ENCODE results near the gene IFITM10. TPM values are rescaled to one million over a fixed set of nuclear protein-coding genes. Genes with fewer than 3 reads are reported as not detected.

The IFITM10 gene
- total and polyA plus RNA-seq, 9 of the 15 experiments (the other 6 are each of a cell fraction or from before 2014, with no cell fraction given): 0.08 to 0.13 (median 0.09) TPM; not detected in 6

DNA sequence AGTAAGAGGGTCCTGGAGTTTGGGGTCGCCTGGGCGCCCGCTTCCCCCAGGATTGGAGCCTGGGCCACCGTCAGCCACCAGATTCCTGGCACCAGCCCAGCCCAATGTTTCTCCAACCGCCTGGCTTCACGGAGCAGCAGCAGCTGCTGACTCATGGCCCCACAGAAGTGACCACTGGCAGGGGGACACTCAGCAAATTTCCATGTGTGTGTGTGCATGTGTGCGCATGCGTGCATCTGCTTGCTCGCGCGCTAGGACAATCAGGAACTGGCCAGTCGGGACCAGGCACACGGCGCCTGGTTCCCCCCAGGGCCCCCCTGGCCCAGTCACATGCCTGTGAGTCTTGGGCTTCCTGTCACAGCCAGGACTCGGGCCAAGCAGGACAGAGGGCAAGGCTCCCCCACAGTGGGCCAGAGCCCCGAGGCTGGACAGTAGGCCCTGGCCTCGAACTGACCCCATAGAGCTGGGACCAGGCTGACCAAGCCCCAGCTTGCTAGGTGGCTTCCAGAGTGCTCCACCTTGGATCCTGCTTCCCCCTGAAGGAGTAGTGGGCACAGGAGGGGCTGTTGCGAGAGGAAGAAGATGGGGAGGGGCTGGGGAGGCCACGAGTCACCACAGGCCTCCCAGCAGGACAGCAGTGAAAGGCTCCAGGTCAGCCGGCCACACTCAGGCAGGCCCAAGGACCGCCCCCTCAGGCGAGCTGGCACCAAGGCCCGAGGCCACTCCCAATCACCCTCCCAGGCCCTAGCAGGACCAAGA is 10.1 kb upstream of the IFITM10 start (continued):
- no peak for TF ChIP-seq RCOR1 (IDR thresholded peaks at IDR 0.05; ENCODE audit: borderline replicate concordance in 1 of 2, low read depth in 2 of 2, low read length in 2 of 2)
- peak; percentile 57; the same call in 1 of the 2 replicates for TF ChIP-seq ZBTB17 (CRISPR knock-in tag; IDR thresholded peaks at IDR 0.05)
- 0 out of 2 replicates have a peak, but pooled peaks have one; percentile 31 for TF ChIP-seq GABPA (tag; conservative IDR thresholded peaks at IDR 0.05; ENCODE audit: low read depth)
- no peak for TF ChIP-seq ZNF133 (CRISPR knock-in tag; IDR thresholded peaks at IDR 0.05)
- no peak for TF ChIP-seq PCBP1 (IDR thresholded peaks at IDR 0.05; ENCODE audit: low read depth, low read length, poor library complexity, severe bottlenecking)
- TF ChIP-seq IFI16 (CRISPR knock-in tag; IDR thresholded peaks at IDR 0.05): no peak
- TF ChIP-seq ATF7 (IDR thresholded peaks at IDR 0.05): no peak
- TF ChIP-seq, protein P1, sequence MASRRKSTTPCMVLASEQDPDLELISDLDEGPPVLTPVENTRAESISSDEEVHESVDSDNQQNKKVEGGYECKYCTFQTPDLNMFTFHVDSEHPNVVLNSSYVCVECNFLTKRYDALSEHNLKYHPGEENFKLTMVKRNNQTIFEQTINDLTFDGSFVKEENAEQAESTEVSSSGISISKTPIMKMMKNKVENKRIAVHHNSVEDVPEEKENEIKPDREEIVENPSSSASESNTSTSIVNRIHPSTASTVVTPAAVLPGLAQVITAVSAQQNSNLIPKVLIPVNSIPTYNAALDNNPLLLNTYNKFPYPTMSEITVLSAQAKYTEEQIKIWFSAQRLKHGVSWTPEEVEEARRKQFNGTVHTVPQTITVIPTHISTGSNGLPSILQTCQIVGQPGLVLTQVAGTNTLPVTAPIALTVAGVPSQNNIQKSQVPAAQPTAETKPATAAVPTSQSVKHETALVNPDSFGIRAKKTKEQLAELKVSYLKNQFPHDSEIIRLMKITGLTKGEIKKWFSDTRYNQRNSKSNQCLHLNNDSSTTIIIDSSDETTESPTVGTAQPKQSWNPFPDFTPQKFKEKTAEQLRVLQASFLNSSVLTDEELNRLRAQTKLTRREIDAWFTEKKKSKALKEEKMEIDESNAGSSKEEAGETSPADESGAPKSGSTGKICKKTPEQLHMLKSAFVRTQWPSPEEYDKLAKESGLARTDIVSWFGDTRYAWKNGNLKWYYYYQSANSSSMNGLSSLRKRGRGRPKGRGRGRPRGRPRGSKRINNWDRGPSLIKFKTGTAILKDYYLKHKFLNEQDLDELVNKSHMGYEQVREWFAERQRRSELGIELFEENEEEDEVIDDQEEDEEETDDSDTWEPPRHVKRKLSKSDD (conservative IDR thresholded peaks at IDR 0.05; ENCODE audit: low read length): no peak
- TF ChIP-seq MCM7 (IDR thresholded peaks at IDR 0.05): no peak
- TF ChIP-seq RNF2 (IDR thresholded peaks at IDR 0.05): no peak
- TF ChIP-seq CREB3 (tag; conservative IDR thresholded peaks at IDR 0.05; ENCODE audit: low read depth): no peak
- no peak for TF ChIP-seq ETV5 (CRISPR knock-in tag; IDR thresholded peaks at IDR 0.05; ENCODE audit: low read depth)
- no peak for TF ChIP-seq CHD1 (IDR thresholded peaks at IDR 0.05; ENCODE audit: low read length)
- no peak for TF ChIP-seq PBX2 (CRISPR knock-in tag; IDR thresholded peaks at IDR 0.05; ENCODE audit: low read depth)
- TF ChIP-seq PBX2 (tag; conservative IDR thresholded peaks at IDR 0.05; ENCODE audit: low read depth): no peak
- no peak for TF ChIP-seq HDAC3 (IDR thresholded peaks at IDR 0.05; ENCODE audit: borderline replicate concordance, partially characterized antibody)
- no peak for TF ChIP-seq ZNF165 (CRISPR knock-in tag; IDR thresholded peaks at IDR 0.05; ENCODE audit: borderline replicate concordance)
- no peak for TF ChIP-seq KLF10 (CRISPR knock-in tag; IDR thresholded peaks at IDR 0.05)
- TF ChIP-seq, protein P2, sequence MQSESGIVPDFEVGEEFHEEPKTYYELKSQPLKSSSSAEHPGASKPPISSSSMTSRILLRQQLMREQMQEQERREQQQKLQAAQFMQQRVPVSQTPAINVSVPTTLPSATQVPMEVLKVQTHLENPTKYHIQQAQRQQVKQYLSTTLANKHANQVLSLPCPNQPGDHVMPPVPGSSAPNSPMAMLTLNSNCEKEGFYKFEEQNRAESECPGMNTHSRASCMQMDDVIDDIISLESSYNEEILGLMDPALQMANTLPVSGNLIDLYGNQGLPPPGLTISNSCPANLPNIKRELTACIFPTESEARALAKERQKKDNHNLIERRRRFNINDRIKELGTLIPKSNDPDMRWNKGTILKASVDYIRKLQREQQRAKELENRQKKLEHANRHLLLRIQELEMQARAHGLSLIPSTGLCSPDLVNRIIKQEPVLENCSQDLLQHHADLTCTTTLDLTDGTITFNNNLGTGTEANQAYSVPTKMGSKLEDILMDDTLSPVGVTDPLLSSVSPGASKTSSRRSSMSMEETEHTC (IDR thresholded peaks at IDR 0.05): no peak
- TF ChIP-seq SRSF1 (IDR thresholded peaks at IDR 0.05; ENCODE audit: low read depth, low read length): no peak
- TF ChIP-seq TAF7 (tag; IDR thresholded peaks at IDR 0.05): no peak

All from K562 (cell line).